HG02571 (cell line): ENCODE measurements around the gene RPL10.

ENCODE experiments used
- ATAC-seq: cut with Tn5 transposase; IDR thresholded peaks from one replicate; pipeline ENCODE4 v1.9.1; 2021; ENCODE audit warnings: mild to moderate bottlenecking, moderate library complexity; ENCODE audit not compliant: unreplicated experiment

The RPL10 gene

GRCh38 chrX:154428176-154429171 is 30.3 kb downstream of the RPL10 start, which contains the start of gene ATP6AP1:
Gene ATP6AP1, plus strand, starts transcription at chrX:154428677. Its CDS starts 16 bp downstream, at chrX:154428693.
- peak; percentile 96 for ATAC-seq

DNA sequence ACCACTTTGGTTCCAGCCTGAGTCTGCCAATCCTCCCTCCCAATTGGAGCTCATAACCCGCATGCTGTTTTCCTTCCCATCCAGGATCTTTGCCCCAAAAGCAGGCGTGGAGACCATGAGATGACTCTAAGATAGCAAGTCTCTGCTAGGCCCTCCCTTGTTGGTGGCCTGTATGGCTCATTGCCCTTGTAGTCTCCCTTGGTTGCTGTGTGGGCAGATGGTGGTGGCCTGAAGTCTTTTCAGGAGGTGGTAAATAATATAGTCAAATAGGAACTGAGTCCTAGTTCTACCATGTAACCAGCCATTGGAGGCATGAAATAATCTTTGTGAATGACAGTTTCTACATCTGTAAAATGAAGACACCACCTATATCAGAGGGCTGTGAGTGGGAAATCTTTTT is 31.5 kb downstream of the RPL10 start:
- no peak for ATAC-seq

DNA sequence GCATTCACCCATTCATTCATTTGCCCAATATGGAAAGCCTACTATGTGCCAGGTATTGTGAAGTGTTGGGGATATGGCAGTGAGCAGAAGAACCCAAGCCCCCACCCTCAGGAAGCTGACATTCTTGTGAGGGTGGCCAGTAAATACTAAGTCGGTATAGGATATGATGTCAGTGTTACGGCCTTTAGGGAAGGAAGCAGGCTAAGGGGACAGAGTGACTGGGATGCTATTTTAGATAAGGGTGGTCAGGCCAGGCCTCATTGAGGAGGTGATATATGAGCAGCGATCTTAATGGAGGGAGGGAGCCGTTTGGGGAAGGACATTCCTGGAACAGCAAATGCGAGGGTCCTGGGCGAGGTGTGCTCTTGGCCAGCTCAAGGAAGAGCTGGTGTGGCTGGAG is 32.3 kb downstream of the RPL10 start:
- ATAC-seq: no peak

GRCh38 chrX:154430916-154431315 is 32.7 kb downstream of the RPL10 start:
- ATAC-seq: no peak

DNA sequence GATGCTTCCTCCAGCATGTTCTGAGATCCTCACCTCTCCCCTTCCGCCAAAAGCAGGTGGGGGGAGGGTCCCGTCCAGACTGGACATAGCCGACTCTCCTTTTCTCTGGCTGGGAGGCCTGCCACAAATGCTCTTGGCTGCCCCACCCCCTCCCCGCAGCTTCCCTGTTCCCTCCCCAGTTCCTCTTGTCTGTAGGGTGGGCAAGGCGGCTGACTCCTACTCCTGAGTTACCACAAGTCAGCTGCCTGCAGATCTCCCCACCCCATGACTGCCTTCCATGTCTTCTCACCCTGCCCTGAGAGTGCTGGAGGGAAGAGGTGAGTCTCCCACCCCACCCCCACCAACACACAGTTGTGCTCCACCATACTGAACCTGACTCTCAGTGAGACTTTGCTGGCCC is 33.2 kb downstream of the RPL10 start:
- no peak for ATAC-seq

DNA sequence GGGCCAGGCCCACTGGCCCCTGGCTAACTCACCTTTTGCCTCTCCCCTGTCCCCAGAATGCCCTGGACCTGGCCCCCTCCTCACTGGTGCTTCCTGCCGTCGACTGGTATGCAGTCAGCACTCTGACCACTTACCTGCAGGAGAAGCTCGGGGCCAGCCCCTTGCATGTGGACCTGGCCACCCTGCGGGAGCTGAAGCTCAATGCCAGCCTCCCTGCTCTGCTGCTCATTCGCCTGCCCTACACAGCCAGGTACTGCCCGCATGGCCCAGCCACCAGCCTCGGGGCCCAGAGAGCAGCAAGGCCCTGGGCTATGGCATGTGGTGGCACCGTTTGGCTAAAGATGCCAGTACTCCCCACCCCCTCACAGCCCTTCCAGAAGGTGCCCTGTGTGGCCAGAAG is 34.0 kb downstream of the RPL10 start:
- ATAC-seq: no peak

DNA sequence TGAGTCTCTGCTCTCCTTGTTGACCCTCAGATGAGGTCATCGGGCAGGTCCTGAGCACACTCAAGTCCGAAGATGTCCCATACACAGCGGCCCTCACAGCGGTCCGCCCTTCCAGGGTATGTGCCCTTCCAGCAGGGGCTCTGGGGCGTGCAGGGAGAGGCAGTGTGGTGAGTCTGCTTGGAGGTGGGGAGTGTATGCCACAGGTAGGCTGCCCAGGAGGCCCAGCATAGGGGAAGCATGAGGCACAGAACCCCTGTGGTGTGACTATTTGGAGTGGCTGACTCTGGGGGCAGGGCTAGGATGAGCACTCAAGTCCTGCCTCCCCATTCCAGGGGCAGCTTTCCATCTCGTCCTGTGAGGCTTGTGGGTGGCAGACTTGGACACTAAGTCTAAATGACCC is 35.4 kb downstream of the RPL10 start:
- ATAC-seq: no peak

GRCh38 chrX:154434394-154435168 is 36.4 kb downstream of the RPL10 start:
- no peak for ATAC-seq

DNA sequence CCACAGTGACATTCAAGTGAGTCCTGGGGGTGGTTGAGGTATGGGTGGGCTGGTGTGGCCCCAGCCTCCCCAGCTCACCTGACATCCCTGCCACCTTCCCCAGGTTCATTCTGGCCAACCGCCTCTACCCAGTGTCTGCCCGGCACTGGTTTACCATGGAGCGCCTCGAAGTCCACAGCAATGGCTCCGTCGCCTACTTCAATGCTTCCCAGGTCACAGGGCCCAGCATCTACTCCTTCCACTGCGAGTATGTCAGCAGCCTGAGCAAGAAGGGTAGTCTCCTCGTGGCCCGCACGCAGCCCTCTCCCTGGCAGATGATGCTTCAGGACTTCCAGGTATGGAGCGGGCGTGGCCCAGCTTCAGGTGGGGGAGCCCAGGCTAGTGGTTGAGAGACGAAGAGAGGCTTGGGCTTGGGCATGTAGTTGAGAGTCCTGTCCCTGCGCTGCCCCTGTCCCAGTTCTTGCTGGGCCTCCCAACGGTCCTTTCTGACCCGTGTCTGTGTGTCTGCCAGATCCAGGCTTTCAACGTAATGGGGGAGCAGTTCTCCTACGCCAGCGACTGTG is 37.1 kb downstream of the RPL10 start:
- ATAC-seq: no peak

GRCh38 chrX:154436374-154436982 is 38.3 kb downstream of the RPL10 start:
- no peak for ATAC-seq

- ATAC-seq: no peak
Measured at GRCh38 chrX:154436983-154437752, 39.0 kb downstream of the RPL10 start, which contains the start of gene GDI1. Gene GDI1, plus strand, starts transcription at chrX:154437154. Its CDS starts 101 bp downstream, at chrX:154437255.

DNA sequence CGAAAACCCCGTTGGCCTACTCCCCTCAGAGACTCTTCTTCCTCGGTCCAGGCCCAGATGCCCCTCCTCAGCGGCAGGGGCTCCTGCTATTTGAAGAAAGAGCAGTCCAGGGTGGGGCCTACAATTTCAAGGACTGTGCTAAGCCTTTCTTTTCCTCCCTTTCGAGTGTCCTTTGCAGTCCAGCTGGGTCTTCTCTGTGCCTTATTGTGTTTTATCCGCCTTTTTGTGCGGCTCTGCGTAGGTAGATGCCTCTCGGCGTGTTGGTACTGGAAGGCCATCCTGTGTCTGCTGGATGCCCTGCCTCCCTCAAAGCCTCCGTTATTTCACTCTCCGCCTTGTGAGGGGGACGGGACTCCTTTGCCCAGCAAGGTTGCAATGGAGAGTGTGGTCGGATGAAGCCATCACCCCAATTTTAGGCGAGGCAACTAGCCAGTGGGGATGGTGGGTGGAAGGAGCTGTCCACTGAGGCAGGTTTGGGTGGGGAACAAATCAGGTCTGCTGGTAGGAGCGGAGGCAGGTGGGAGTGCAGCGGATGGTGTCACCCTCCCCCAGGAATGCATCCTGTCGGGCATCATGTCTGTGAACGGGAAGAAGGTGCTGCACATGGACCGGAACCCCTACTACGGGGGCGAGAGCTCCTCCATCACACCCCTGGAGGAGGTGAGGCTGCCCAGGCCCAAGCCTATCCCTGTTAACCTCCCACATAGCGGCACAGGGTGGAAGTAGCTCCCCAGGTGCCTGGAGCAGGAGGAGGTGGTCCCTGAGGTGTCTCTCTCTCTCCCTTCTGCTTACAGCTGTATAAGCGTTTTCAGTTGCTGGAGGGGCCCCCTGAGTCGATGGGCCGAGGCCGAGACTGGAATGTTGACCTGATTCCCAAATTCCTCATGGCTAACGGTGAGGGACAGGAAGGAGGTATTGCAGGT is 40.1 kb downstream of the RPL10 start:
- ATAC-seq: no peak

DNA sequence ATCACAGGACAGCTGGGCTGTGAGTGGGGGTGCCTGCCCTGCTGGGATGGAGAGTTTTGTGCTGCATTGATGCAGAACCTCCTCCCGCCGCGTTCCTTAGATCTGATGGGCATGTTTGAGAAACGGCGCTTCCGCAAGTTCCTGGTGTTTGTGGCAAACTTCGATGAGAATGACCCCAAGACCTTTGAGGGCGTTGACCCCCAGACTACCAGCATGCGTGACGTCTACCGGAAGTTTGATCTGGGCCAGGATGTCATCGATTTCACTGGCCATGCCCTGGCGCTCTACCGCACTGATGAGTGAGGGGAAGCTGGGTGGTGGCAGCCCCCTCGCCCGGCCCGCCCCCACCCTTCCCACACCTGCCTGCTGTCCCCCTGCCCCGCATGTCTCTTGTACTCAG is 41.7 kb downstream of the RPL10 start:
- no peak for ATAC-seq

- no peak for ATAC-seq
Measured at GRCh38 chrX:154440623-154441357, 42.6 kb downstream of the RPL10 start.

DNA sequence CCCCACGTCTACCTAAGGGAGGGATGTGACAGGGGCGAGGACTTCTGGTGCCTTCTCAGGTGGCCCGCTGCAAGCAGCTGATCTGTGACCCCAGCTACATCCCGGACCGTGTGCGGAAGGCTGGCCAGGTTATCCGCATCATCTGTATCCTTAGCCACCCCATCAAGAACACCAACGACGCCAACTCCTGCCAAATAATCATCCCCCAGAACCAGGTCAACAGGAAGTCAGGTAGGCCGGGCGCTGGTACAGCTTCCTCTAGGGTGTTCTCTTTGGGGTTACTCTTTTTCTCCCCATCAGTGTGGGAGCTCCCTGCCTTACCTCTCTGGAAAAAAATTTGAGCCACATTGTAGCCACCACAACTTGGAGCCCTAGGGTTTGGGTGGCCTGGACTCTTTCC is 43.4 kb downstream of the RPL10 start:
- ATAC-seq: no peak

DNA sequence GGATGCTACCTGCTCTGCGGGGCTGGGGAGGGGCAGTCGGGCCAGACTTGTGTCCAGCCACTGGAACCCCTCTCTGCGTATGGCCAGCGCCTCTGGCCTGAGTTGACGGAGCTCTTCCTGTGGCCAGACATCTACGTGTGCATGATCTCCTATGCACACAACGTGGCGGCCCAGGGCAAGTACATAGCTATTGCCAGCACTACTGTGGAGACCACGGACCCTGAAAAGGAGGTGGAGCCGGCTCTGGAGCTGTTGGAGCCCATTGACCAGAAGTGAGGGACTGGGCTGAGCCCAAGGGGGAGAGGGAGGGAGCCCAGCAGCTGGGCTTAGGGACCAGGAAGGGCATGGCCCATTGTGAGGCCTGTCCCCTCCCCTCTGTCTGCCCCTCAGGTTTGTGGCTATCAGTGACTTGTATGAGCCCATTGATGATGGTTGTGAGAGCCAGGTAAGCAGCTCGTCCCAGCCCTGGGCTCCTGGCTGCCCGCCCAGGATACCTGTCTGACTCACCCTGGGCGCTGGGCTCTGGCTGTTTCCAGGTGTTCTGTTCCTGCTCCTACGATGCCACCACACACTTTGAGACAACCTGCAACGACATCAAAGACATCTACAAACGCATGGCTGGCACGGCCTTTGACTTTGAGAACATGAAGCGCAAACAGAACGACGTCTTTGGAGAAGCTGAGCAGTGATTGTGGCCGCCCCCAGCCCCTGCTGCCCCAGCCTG is 44.0 kb downstream of the RPL10 start:
- no peak for ATAC-seq

GRCh38 chrX:154443479-154443910 is 45.3 kb downstream of the RPL10 start:
- no peak for ATAC-seq
